ENCODE measurements around the gene POLRMT. TPM values are rescaled to one million over a fixed set of nuclear protein-coding genes. Genes with fewer than 3 reads are reported as not detected.
A peak's percentile ranks its signal among the peaks of the same experiment; 100 is the strongest.
"Not testable (repeated sequence)": the region's sequence is repeated elsewhere in the genome, so short reads cannot be mapped to it uniquely, and the experiment has no call there.

POLRMT gene
- total RNA-seq, 2 experiments from 2014 or later, result 50.6 to 51.0 TPM

DNA sequence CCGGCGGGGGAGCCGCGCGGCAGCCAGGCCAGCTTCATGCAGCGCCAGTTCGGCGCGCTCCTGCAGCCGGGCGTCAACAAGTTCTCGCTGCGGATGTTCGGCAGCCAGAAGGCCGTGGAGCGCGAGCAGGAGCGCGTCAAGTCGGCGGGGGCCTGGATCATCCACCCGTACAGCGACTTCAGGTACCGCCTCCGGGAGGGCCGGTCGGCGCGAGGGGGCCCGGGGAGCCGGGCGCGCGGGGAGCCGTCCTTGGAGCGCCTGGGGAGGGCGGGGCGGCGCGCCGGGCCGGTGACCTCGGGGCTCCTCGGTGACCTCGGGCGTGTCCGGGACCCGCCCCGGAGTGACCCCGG, 43.0 kb downstream of the POLRMT start:
- Mint-ChIP-seq H3K9me3 (ENCODE audit: insufficient read depth) (no peaks in the 10 kb centered on the region), H3K27ac (no peak overlapping the region), H3K27me3 (ENCODE audit: low read depth) (peaks cover 22% of the 10 kb centered on the region), H3K4me3 (no peak overlapping the region), H3K36me3 (ENCODE audit: low read depth) (no peaks in the 10 kb centered on the region), H3K4me1 (ENCODE audit: low read depth) (peaks cover 2% of the 10 kb centered on the region)
- ChIA-PET POLR2A (no interaction called here), CTCF (no interaction called here)
- peak; percentile 42 for DNase-seq
- peak; percentile 32 for ATAC-seq

DNA sequence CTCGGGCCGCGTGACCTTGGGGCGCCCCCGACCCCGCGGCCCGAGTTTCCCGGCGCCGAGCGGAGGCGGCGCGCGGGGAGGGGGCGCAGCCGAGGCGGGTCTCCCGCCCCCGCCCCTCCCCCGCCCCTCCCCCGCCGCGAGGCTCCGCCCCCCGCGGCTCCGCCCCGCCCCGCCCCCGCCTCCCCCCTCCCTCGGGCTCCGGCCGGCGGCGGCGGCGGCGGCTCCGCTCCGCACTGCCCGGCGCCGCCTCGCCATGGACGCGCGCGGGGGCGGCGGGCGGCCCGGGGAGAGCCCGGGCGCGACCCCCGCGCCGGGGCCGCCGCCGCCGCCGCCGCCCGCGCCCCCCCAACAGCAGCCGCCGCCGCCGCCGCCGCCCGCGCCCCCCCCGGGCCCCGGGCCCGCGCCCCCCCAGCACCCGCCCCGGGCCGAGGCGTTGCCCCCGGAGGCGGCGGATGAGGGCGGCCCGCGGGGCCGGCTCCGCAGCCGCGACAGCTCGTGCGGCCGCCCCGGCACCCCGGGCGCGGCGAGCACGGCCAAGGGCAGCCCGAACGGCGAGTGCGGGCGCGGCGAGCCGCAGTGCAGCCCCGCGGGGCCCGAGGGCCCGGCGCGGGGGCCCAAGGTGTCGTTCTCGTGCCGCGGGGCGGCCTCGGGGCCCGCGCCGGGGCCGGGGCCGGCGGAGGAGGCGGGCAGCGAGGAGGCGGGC, 43.5 kb downstream of the POLRMT start, which contains the start of gene HCN2:
TSS of gene HCN2 (plus strand) at position 189 of the 703 bp plus-strand sequence. CDS start at position 254, 65 bp downstream.
- DNase-seq, result no peak
- Mint-ChIP-seq H3K4me3 (no peak within 1 kb of the TSS), H3K4me1 (ENCODE audit: low read depth) (peaks cover 2% of the 10 kb centered on the region), H3K36me3 (ENCODE audit: low read depth) (no peaks in the 10 kb centered on the region), H3K27ac (no peak within 1 kb of the TSS), H3K9me3 (ENCODE audit: insufficient read depth) (no peaks in the 10 kb centered on the region), H3K27me3 (ENCODE audit: low read depth) (peaks cover 22% of the 10 kb centered on the region)
- peak; percentile 2 for ATAC-seq
- ChIA-PET CTCF (no interaction called here), POLR2A (no interaction called here)

DNA sequence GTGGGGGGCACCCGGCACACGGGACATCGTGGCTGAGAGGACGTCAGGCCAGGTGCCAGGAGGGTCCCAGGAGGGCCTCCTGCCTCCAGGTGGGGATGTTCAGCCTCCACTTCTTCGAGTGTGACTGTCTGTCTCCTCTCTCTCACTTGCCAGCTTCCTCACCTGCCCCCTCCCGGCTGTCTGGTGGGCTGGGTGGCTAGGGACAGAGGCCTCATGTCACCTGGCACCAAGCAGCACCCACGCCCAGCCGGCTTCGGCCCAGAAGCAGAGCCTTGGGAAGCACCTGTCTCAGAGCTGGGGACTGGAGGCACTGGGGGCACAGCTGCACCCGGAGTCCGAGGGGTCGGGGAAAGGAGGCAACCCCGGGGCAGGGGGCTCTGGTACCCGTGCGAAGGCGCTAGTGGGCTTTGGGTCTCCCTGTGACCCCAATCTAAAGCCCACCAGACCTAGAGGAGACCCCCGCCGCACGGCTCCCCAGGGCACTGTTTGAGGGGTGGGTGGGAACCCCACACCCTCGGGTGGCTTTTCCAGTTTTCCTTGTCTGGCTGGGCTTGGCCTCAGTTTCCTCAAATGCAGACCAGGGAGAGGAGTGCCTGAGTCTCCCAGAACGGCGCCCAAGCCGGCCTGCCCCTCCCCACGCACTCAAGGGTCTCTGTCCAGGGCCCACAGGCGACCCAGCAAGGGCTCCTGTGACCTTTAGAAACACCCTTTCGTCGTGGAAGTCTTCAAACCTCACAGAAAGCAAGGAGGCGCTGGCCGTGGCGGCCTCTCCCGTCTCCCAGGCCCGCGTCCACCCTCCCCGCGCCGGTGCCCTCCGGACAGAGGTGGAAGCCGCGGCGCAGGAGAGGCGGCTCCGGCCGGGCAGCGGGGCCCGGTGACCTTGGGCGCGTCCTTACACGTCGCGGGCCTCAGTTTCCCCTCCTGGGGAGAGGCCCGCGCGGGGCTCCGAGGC, 44.3 kb downstream of the POLRMT start:
- Mint-ChIP-seq H3K4me1 (ENCODE audit: low read depth) (peaks cover 3% of the 10 kb centered on the region), H3K27me3 (ENCODE audit: low read depth) (peaks cover 22% of the 10 kb centered on the region), H3K36me3 (ENCODE audit: low read depth) (no peaks in the 10 kb centered on the region), H3K27ac (no peak overlapping the region), H3K9me3 (ENCODE audit: insufficient read depth) (no peaks in the 10 kb centered on the region), H3K4me3 (no peak overlapping the region)
- no peak for DNase-seq
- POLR2A ChIA-PET, result no interaction called here
- CTCF ChIA-PET, result no interaction called here
- no peak for ATAC-seq

GRCh38 chr19:588093-588740, 45.1 kb downstream of the POLRMT start:
- ATAC-seq, result peak; percentile 52
- ChIA-PET POLR2A (no interaction called here), CTCF (no interaction called here)
- no peak overlapping the region for H3K27ac Mint-ChIP-seq
- no peaks in the 10 kb centered on the region for H3K9me3 Mint-ChIP-seq (ENCODE audit: insufficient read depth)
- H3K27me3 Mint-ChIP-seq (ENCODE audit: low read depth), result peaks cover 22% of the 10 kb centered on the region
- DNase-seq, result peak; percentile 73
- H3K4me1 Mint-ChIP-seq (ENCODE audit: low read depth), result peaks cover 6% of the 10 kb centered on the region
- H3K4me3 Mint-ChIP-seq, result no peak overlapping the region
- peaks cover 3% of the 10 kb centered on the region for H3K36me3 Mint-ChIP-seq (ENCODE audit: low read depth)

DNA sequence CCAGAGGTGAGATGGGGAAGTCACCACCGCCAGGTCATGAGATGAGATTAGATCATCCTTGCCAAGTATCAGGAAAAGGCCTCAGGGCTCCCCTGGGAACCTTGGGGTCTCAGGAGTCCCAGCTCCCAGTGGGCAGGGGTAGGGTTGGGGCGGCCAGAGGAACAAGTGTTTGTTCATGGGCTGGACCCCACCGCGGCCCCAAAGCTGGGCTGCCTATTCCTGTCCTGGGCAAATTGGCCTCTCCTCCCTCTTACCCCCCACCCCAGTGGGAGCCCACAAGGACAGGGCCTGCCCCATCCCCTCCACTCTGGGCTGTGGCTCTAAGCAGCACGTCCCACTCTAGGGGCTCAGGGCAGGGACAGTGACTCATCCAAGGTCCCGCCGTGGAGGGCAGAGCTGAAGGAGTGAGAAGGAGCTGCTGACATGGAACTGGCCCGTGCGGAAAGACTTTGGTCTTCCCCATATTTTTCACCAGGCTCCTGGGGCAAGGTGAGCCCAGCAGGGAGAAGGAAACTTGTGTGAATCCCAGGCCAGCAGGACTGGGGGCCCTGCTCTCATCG, 47.7 kb downstream of the POLRMT start:
- peaks cover 4% of the 10 kb centered on the region for H3K4me1 Mint-ChIP-seq (ENCODE audit: low read depth)
- no peak for ATAC-seq

DNA sequence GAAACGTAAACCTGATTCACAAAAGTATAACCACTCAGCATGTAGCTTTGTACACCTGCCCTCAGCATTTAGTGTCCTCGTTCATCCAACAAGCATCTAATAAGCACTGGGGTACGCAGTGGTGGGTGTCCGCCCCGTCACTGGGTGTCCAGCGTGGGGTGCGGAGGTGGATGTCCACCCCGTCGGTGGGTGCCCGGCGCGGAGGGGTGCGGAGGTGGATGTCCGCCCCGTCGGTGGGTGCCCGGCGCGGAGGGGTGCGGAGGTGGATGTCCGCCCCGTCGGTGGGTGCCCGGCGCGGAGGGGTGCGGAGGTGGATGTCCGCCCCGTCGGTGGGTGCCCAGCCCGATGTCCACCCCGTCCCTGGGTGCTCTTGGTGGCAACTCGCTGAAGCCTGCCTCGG, 48.2 kb downstream of the POLRMT start:
- DNase-seq; H3K4me1 Mint-ChIP-seq (ENCODE audit: low read depth); ATAC-seq; H3K4me3 Mint-ChIP-seq; H3K9me3 Mint-ChIP-seq (ENCODE audit: insufficient read depth); H3K36me3 Mint-ChIP-seq (ENCODE audit: low read depth); POLR2A ChIA-PET; H3K27ac Mint-ChIP-seq: not testable (repeated sequence)
- CTCF ChIA-PET, result interaction anchor here (1.2 to 1.9 kb wide), 6 partner anchors 9 to 79 kb away, joined by 4 to 12 read pairs (median 6); no protein-coding TSS in a partner anchor
- H3K27me3 Mint-ChIP-seq (ENCODE audit: low read depth), result peaks cover 13% of the 10 kb centered on the region

More for the DNA sequence above, 47.7 kb downstream of the POLRMT start:
- Mint-ChIP-seq H3K36me3 (ENCODE audit: low read depth) (peaks cover 9% of the 10 kb centered on the region), H3K4me3 (no peak overlapping the region), H3K27ac (no peak overlapping the region), H3K9me3 (ENCODE audit: insufficient read depth) (no peaks in the 10 kb centered on the region), H3K27me3 (ENCODE audit: low read depth) (peaks cover 13% of the 10 kb centered on the region)
- DNase-seq, result no peak
- ChIA-PET POLR2A (no interaction called here), CTCF (interaction anchor here (1.9 kb wide), 1 partner anchor 11 kb away, joined by 12 read pairs; no protein-coding TSS in a partner anchor)

GRCh38 chr19:584240-585001, 48.9 kb downstream of the POLRMT start:
- Mint-ChIP-seq H3K9me3 (ENCODE audit: insufficient read depth) (no peaks in the 10 kb centered on the region), H3K27me3 (ENCODE audit: low read depth) (peaks cover 13% of the 10 kb centered on the region), H3K4me3 (no peak overlapping the region), H3K36me3 (ENCODE audit: low read depth) (peaks cover 9% of the 10 kb centered on the region), H3K4me1 (ENCODE audit: low read depth) (peaks cover 4% of the 10 kb centered on the region), H3K27ac (no peak overlapping the region)
- ATAC-seq (peak; percentile 67), DNase-seq (peak; percentile 69)
- ChIA-PET CTCF (interaction anchor here (0.7 to 1.9 kb wide), 11 partner anchors 10 to 78 kb away, joined by 3 to 12 read pairs (median 4); partner anchors contain the start of gene CDC34), POLR2A (interaction anchor here (0.7 kb wide), 1 partner anchor 150 kb away, joined by 3 read pairs; no protein-coding TSS in a partner anchor)

GRCh38 chr19:583968-584239, 49.4 kb downstream of the POLRMT start:
- ATAC-seq (no peak), DNase-seq (no peak)
- ChIA-PET POLR2A (interaction anchor here (0.7 kb wide), 1 partner anchor 150 kb away, joined by 3 read pairs; no protein-coding TSS in a partner anchor), CTCF (interaction anchor here (0.7 to 1.9 kb wide), 12 partner anchors 9 to 77 kb away, joined by 3 to 12 read pairs (median 4); partner anchors contain the start of gene CDC34)
- Mint-ChIP-seq H3K36me3 (ENCODE audit: low read depth) (peaks cover 9% of the 10 kb centered on the region), H3K4me3 (no peak overlapping the region), H3K9me3 (ENCODE audit: insufficient read depth) (no peaks in the 10 kb centered on the region), H3K4me1 (ENCODE audit: low read depth) (peaks cover 4% of the 10 kb centered on the region), H3K27me3 (ENCODE audit: low read depth) (peaks cover 11% of the 10 kb centered on the region), H3K27ac (no peak overlapping the region)

DNA sequence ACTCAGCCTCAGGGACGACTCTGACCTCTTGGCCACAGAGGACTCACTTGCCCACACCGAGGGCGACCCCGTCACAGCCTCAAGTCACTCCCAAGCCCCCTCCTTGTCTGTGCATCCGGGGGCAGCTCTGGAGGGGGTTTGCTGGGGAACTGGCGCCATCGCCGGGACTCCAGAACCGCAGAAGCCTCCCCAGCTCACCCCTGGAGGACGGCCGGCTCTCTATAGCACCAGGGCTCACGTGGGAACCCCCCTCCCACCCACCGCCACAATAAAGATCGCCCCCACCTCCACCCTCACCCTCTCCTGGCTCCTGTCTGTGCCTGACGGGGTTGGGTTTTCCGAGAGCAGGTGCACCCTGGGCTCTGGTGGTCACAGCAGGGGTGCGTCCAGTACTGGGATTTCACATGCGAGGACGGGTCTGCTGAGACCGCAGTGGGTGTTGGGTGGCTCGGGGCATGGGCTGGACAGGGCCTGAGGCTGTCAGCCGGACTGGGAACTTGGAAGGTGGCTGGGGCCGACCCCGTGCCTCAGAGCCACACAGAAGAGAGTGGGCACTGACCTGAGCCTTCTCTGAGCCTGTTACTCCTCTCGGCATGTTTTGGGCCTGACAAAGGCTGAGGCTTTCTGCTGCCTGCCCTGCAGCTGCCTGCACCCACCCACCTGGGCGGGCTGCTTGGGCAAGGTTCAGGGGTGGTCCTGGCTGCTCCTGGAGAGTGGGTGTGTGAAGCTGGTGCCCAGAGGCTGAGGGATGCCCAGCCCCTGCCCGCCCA, 50.0 kb downstream of the POLRMT start:
- H3K4me1 Mint-ChIP-seq (ENCODE audit: low read depth), result peaks cover 4% of the 10 kb centered on the region
- H3K4me3 Mint-ChIP-seq, result no peak overlapping the region
- no peak overlapping the region for H3K27ac Mint-ChIP-seq
- peaks cover 7% of the 10 kb centered on the region for H3K27me3 Mint-ChIP-seq (ENCODE audit: low read depth)
- DNase-seq (no peak), ATAC-seq (no peak)
- CTCF ChIA-PET, result interaction anchor here (0.7 to 1.9 kb wide), 9 partner anchors 9 to 78 kb away, joined by 3 to 12 read pairs (median 4); partner anchors contain the start of gene CDC34
- POLR2A ChIA-PET, result no interaction called here
- H3K36me3 Mint-ChIP-seq (ENCODE audit: low read depth), result peaks cover 9% of the 10 kb centered on the region
- H3K9me3 Mint-ChIP-seq (ENCODE audit: insufficient read depth), result no peaks in the 10 kb centered on the region

GRCh38 chr19:582497-583197, 50.7 kb downstream of the POLRMT start:
- no peak for ATAC-seq
- ChIA-PET CTCF (no interaction called here), POLR2A (no interaction called here)

More at GRCh38 chr19:582497-583197, 50.7 kb downstream of the POLRMT start:
- Mint-ChIP-seq H3K36me3 (ENCODE audit: low read depth) (peaks cover 9% of the 10 kb centered on the region), H3K27me3 (ENCODE audit: low read depth) (peaks cover 3% of the 10 kb centered on the region), H3K27ac (no peak overlapping the region), H3K4me1 (ENCODE audit: low read depth) (peaks cover 6% of the 10 kb centered on the region), H3K4me3 (no peak overlapping the region), H3K9me3 (ENCODE audit: insufficient read depth) (no peaks in the 10 kb centered on the region)
- no peak for DNase-seq
